ENCODE data around the gene RAPGEF5. TPM values are rescaled to one million over a fixed set of nuclear protein-coding genes. Genes with fewer than 3 reads are reported as not detected.

RAPGEF5 gene
- total RNA-seq, 2 experiments from 2014 or later: 1.3 to 1.5 TPM

DNA sequence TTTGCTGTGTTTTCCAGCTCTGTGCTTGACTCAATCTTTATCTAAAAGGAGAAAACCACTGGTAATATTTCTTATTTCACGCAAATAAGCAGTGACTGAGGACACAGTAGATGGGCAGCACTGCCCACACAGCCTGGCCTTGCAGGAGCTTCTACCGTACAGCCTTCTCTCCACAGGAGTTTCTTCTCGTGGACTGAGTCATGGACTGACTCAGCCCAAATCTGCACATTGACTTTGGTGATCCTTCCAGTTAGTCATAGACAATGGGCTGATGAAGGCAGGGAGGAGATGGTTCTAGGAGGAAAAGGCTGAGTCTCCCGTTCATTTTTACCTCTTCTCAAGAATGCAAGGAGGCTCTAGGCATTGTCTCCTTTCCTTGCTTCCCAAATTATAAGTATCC is 200.7 kb downstream of the RAPGEF5 start:
- Mint-ChIP-seq H3K4me3 (no peak overlapping the region), H3K27me3 (peaks cover 2% of the 10 kb centered on the region), H3K9me3 (ENCODE audit: low read depth) (no peaks in the 10 kb centered on the region), H3K4me1 (no peaks in the 10 kb centered on the region), H3K27ac (no peak overlapping the region), H3K36me3 (ENCODE audit: low read depth) (no peaks in the 10 kb centered on the region)
- ChIA-PET POLR2A (no interaction called here), CTCF (interaction anchor here (0.8 to 1.3 kb wide), 2 partner anchors 17 to 22 kb away, joined by 4 read pairs; no protein-coding TSS in a partner anchor)
- intact Hi-C loops (cut with DNase I, micrococcal nuclease): no loop called here
- ATAC-seq (peak; percentile 51), DNase-seq (peak; percentile 8)

DNA sequence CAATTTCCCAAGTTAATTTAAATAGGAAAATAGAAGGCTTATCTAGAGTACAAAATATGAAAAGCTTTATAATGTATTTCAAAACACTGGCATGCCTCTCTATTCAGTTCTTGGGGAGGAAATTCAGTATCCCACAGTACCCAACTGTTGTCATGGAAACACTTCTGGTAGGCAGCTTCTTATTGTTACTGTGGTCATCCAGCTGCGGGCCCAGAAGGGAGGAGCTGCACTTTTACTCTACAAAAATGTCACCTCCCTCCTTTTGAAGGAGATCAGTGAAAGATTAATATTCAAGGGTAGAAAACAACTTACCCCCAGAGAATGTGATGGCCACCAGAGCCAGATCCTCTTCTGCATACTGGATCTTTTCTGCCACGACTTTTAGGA is 202.8 kb downstream of the RAPGEF5 start:
- ATAC-seq (no peak), DNase-seq (no peak)
- H3K27ac Mint-ChIP-seq: no peak overlapping the region
- H3K9me3 Mint-ChIP-seq (ENCODE audit: low read depth): no peaks in the 10 kb centered on the region
- no peaks in the 10 kb centered on the region for H3K4me1 Mint-ChIP-seq
- CTCF ChIA-PET: interaction anchor here (0.8 to 1.4 kb wide), 2 partner anchors 11 to 346 kb away, joined by 5 read pairs; partner anchors contain the start of gene STEAP1B
- POLR2A ChIA-PET: no interaction called here
- H3K36me3 Mint-ChIP-seq (ENCODE audit: low read depth): no peaks in the 10 kb centered on the region
- H3K4me3 Mint-ChIP-seq: no peak overlapping the region
- peaks cover 2% of the 10 kb centered on the region for H3K27me3 Mint-ChIP-seq
- intact Hi-C loops (cut with DNase I, micrococcal nuclease): no loop called here

DNA sequence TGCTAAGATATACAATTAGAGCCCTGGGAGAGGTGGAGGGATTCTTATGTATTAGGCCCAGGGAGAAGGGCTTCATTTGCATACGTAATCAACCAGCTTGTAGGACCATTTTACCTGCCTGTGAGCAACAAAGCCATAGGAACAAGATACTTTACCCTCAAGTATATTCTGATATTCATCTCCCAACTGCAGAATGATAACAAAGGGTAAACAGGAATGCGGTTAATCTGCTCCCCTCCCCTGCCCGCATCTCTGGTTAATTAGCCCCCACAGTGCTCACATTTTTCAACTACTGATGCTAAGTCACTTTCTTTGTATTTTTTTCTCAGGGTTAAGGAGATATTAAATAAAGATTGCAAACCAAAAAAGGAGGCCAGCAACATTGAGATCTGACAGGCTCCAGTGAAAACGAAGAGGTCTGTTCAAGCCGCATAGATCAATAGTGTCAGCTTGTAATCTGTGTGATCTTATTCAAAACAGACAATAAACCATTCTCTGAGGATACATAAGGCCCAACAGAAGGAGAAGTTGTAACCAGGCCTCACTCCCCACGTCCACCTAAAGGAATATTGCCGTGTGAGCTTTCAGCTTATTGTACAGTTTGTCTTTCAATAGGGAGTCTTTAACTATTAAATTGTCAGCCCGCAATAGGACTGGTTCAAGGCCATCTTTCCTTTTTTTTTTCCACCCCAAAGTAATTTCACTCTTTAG is 203.4 kb downstream of the RAPGEF5 start:
- ChIA-PET CTCF (interaction anchor here (0.6 to 1.4 kb wide), 5 partner anchors 11 to 347 kb away, joined by 3 to 5 read pairs (median 3); partner anchors contain the start of gene STEAP1B), POLR2A (no interaction called here)
- Mint-ChIP-seq H3K36me3 (ENCODE audit: low read depth) (no peaks in the 10 kb centered on the region), H3K9me3 (ENCODE audit: low read depth) (no peaks in the 10 kb centered on the region), H3K27me3 (peaks cover 2% of the 10 kb centered on the region), H3K4me3 (no peak overlapping the region), H3K4me1 (no peaks in the 10 kb centered on the region), H3K27ac (no peak overlapping the region)
- ATAC-seq (no peak), DNase-seq (no peak)
- intact Hi-C loops (cut with DNase I, micrococcal nuclease): no loop called here

DNA sequence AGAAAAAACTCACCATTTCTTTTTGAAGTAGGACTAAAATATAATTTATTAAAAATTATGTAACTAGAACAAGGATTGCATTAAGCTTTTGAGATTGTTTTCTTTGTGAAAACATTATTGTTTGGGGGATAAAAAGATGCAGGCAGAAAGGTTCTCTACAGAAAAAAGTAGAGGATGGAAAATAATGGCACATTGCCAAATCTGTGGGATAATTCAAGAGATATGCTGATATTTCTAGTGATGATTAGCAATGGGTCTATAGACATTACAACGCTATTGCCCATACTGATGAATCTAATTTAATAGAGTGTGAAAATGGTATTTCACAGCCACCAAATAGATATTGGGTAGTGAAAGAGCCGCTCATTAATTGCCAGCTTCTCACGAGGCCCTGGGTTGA is 204.3 kb downstream of the RAPGEF5 start:
- CTCF ChIA-PET: interaction anchor here (0.6 to 1.4 kb wide), 5 partner anchors 12 to 99 kb away, joined by 3 to 5 read pairs (median 3); no protein-coding TSS in a partner anchor
- POLR2A ChIA-PET: no interaction called here
- intact Hi-C loops (cut with DNase I, micrococcal nuclease): no loop called here
- ATAC-seq: no peak
- DNase-seq: no peak
- no peaks in the 10 kb centered on the region for H3K4me1 Mint-ChIP-seq
- H3K36me3 Mint-ChIP-seq (ENCODE audit: low read depth): no peaks in the 10 kb centered on the region
- H3K4me3 Mint-ChIP-seq: no peak overlapping the region
- peaks cover 2% of the 10 kb centered on the region for H3K27me3 Mint-ChIP-seq
- H3K9me3 Mint-ChIP-seq (ENCODE audit: low read depth): no peaks in the 10 kb centered on the region
- H3K27ac Mint-ChIP-seq: no peak overlapping the region

DNA sequence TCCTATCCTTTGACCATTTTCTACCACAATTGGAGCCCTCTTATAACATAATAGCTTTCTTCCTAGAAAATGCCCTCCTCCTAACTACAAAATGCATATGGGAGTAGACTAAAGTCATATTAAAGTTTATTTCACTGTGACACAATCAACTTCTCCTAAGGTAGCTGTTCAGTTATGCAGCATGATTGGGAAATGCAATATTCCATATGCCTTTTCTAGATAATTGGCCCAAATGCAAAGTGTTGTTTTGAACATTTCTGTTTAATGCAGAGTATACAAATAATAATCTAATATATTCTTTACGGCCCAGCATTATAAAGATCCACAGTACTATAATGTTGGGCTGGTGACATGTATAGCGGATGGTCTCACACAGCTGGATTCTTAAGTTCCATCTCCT is 205.1 kb downstream of the RAPGEF5 start:
- H3K27ac Mint-ChIP-seq: no peak overlapping the region
- H3K36me3 Mint-ChIP-seq (ENCODE audit: low read depth): no peaks in the 10 kb centered on the region
- no peak overlapping the region for H3K4me3 Mint-ChIP-seq
- H3K9me3 Mint-ChIP-seq (ENCODE audit: low read depth): no peaks in the 10 kb centered on the region
- H3K4me1 Mint-ChIP-seq: peaks cover 4% of the 10 kb centered on the region
- POLR2A ChIA-PET: no interaction called here
- CTCF ChIA-PET: interaction anchor here (1.2 to 1.3 kb wide), 2 partner anchors 15 to 29 kb away, joined by 3 read pairs; no protein-coding TSS in a partner anchor
- DNase-seq: no peak
- intact Hi-C loops (cut with DNase I, micrococcal nuclease): no loop called here
- H3K27me3 Mint-ChIP-seq: peaks cover 2% of the 10 kb centered on the region
- ATAC-seq: no peak

DNA sequence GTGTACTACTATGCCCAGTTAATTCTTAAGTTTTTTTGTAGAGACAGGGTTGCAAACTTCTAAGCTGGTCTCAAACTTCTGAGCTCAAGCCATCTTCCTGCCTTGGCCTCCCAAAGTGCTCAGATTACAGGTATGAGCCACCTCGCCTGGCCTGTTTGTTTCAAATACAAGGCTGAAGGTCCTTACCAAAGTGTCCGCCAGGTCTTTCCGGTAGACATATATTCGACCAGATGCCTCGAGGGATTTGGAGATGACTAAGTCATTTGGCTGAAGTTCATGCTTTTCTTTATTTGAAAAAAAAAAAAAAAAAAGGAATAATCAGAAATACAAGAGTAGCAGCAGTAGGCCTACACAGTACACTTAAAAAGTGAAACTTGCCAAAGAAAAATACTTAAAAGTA is 206.7 kb downstream of the RAPGEF5 start:
- Mint-ChIP-seq H3K36me3 (ENCODE audit: low read depth) (no peaks in the 10 kb centered on the region), H3K27me3 (no peaks in the 10 kb centered on the region), H3K4me1 (peaks cover 7% of the 10 kb centered on the region), H3K4me3 (no peak overlapping the region), H3K27ac (no peak overlapping the region), H3K9me3 (ENCODE audit: low read depth) (no peaks in the 10 kb centered on the region)
- ChIA-PET POLR2A (no interaction called here), CTCF (no interaction called here)
- ATAC-seq (no peak), DNase-seq (no peak)
- intact Hi-C loops (cut with DNase I, micrococcal nuclease): no loop called here

DNA sequence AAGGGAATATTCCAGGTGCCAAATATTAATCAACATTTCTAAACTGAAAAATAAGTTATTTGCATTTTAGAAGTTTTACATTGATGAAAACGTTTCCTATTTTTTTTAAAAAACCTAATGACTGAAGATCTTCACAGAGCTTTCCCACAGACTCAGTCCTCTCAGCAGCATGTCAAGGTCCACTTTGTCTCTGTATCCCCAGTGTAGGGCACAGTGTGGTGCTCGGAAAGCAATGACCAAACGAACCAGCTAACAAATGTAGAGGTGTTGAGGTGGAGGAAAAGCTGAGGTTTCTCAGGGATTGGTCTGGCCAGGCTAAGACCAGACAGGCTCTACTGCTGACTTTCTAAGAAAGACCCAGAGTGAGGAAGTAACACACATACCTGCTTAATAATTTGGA is 209.1 kb downstream of the RAPGEF5 start:
- ChIA-PET CTCF (no interaction called here), POLR2A (no interaction called here)
- no peaks in the 10 kb centered on the region for H3K36me3 Mint-ChIP-seq (ENCODE audit: low read depth)
- peaks cover 7% of the 10 kb centered on the region for H3K4me1 Mint-ChIP-seq
- intact Hi-C loops (cut with DNase I, micrococcal nuclease): no loop called here
- no peak for DNase-seq
- no peak for ATAC-seq
- H3K27ac Mint-ChIP-seq: no peak overlapping the region
- H3K4me3 Mint-ChIP-seq: no peak overlapping the region
- H3K27me3 Mint-ChIP-seq: no peaks in the 10 kb centered on the region
- no peaks in the 10 kb centered on the region for H3K9me3 Mint-ChIP-seq (ENCODE audit: low read depth)

DNA sequence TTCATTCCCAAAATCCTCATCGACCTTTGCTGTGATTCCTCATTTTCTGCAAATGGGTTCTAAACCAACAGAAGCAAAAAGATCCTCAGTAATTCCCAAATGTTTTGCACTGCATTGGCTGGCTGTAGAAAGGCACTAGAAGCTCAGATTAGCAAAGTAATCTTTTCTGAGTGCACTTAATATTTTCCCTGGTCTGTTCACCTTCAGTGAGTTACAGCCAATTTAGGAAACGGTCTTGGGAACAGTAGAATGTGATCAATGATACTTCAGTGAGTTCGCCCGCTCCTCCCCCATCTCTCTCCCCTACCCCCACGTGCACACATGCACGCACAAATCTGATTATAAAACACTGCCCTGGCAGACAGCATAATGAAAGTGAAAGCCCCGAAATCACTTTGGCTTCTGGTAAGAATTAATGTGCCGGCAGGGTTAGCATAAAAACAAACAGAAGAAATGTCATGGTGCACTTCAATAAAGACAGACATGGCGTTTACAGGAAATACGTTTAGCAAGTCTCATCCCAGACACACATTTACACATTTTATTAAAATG is 209.9 kb downstream of the RAPGEF5 start:
- Mint-ChIP-seq H3K9me3 (ENCODE audit: low read depth) (no peaks in the 10 kb centered on the region), H3K36me3 (ENCODE audit: low read depth) (no peaks in the 10 kb centered on the region), H3K27me3 (no peaks in the 10 kb centered on the region), H3K27ac (no peak overlapping the region), H3K4me3 (peak overlapping the region; percentile 5), H3K4me1 (peaks cover 7% of the 10 kb centered on the region)
- ChIA-PET CTCF (no interaction called here), POLR2A (no interaction called here)
- intact Hi-C loops (cut with DNase I, micrococcal nuclease): no loop called here
- DNase-seq (peak; percentile 41), ATAC-seq (peak; percentile 60)

DNA sequence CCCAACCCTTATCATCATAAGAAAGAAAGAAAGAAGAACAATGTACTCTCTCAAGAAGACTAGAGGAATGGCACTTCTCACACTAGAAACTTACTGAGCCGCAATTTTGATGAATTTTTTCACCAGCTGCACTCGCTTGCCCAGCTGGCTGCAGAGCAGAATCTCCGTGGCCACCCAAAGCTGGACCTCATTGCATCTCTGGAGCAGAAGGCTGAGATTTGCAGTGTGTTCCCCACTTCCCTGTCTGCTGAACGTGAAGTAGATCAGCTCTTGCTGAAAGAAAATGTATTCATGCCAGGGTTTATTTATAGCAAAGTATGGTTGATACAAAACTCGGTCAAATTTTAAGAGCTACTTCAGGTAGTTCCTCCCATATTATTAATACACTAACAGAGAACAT is 212.0 kb downstream of the RAPGEF5 start:
- H3K27me3 Mint-ChIP-seq: peaks cover 3% of the 10 kb centered on the region
- no peak overlapping the region for H3K4me3 Mint-ChIP-seq
- H3K4me1 Mint-ChIP-seq: peaks cover 7% of the 10 kb centered on the region
- H3K36me3 Mint-ChIP-seq (ENCODE audit: low read depth): no peaks in the 10 kb centered on the region
- intact Hi-C loops (cut with DNase I, micrococcal nuclease): no loop called here
- H3K9me3 Mint-ChIP-seq (ENCODE audit: low read depth): no peaks in the 10 kb centered on the region
- ATAC-seq: no peak
- ChIA-PET CTCF (no interaction called here), POLR2A (no interaction called here)
- no peak overlapping the region for H3K27ac Mint-ChIP-seq
- no peak for DNase-seq

DNA sequence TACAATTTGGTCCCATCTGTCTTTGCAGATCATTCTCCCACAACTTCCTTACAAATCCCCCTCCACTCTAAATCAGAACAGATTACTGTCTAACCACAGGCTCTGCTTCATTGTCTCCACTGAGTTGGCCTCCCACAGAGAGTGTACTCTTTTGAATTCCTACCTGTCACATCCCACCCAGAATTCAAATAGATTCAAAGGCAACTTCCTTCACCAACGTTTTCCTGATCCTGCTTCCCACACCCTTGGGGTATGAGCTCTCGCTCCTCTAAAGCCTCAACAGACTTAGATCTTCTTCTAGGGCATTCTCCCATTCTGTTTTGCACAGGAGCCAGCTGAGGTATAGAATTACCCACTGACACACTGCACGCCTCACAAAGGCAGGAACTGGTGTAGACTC is 213.5 kb downstream of the RAPGEF5 start:
- H3K36me3 Mint-ChIP-seq (ENCODE audit: low read depth): no peaks in the 10 kb centered on the region
- POLR2A ChIA-PET: no interaction called here
- H3K9me3 Mint-ChIP-seq (ENCODE audit: low read depth): no peaks in the 10 kb centered on the region
- ATAC-seq: no peak
- CTCF ChIA-PET: interaction anchor here (2.6 kb wide), 1 partner anchor 33 kb away, joined by 10 read pairs; no protein-coding TSS in a partner anchor
- intact Hi-C loops (cut with DNase I, micrococcal nuclease): no loop called here
- peaks cover 3% of the 10 kb centered on the region for H3K27me3 Mint-ChIP-seq
- DNase-seq: no peak
- H3K27ac Mint-ChIP-seq: no peak overlapping the region
- H3K4me1 Mint-ChIP-seq: peaks cover 7% of the 10 kb centered on the region
- H3K4me3 Mint-ChIP-seq: no peak overlapping the region

DNA sequence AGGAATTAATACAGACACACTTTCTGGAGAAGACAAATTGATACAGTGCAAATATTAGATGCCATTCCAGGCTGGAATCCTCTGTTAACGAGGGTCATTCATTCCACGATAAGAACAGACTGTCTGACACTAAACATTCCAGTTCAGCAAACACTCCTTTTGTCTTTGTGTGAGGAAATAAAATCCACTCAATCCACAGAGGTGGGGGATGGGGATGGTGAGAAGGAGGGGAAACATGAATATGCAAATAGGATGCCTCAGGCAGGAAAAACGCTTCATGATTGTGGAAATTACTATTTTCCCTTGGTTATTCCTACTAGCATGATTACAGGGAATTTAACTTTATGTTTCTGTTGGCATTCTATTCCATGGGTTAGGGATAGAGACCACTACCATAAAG is 214.4 kb downstream of the RAPGEF5 start:
- Mint-ChIP-seq H3K27ac (no peak overlapping the region), H3K4me3 (no peak overlapping the region), H3K36me3 (ENCODE audit: low read depth) (no peaks in the 10 kb centered on the region), H3K9me3 (ENCODE audit: low read depth) (no peaks in the 10 kb centered on the region), H3K27me3 (peaks cover 3% of the 10 kb centered on the region), H3K4me1 (peaks cover 7% of the 10 kb centered on the region)
- intact Hi-C loops (cut with DNase I, micrococcal nuclease): no loop called here
- ChIA-PET POLR2A (no interaction called here), CTCF (interaction anchor here (2.6 kb wide), 1 partner anchor 32 kb away, joined by 10 read pairs; no protein-coding TSS in a partner anchor)
- no peak for DNase-seq
- ATAC-seq: no peak

DNA sequence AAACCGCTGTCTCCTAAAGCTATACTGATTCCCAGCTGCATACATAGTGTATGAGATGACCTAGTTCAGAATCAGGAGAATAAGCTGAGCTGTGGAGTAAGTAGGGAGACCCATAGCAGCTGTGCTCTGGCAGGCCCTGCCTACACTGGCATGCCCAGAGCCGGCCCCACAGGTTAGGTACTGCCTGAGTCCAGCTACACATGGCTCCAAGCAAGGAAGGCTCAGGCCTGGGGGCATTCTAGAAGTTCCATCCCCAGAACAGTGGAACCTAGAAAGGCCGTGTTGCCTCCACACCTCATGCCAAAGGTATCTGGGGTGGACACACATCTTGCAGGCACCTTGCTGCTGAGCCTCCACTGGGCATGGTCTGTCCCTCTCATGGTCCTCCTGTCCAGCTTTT is 215.6 kb downstream of the RAPGEF5 start:
- Mint-ChIP-seq H3K4me3 (no peak overlapping the region), H3K4me1 (no peaks in the 10 kb centered on the region), H3K27ac (no peak overlapping the region), H3K36me3 (ENCODE audit: low read depth) (no peaks in the 10 kb centered on the region), H3K27me3 (peaks cover 3% of the 10 kb centered on the region), H3K9me3 (ENCODE audit: low read depth) (no peaks in the 10 kb centered on the region)
- POLR2A ChIA-PET: no interaction called here
- ATAC-seq (no peak), DNase-seq (no peak)
- intact Hi-C loops (cut with DNase I, micrococcal nuclease): no loop called here
- CTCF ChIA-PET: interaction anchor here (2.6 kb wide), 1 partner anchor 31 kb away, joined by 10 read pairs; no protein-coding TSS in a partner anchor

Measured in activated CD4-positive, alpha-beta T cell treated with anti-CD3 and anti-CD28 coated beads for 36 hours (primary cell).